ENCODE results near the gene TTC28. TPM values are rescaled to one million over a fixed set of nuclear protein-coding genes. Genes with fewer than 3 reads are reported as not detected.
A peak's percentile ranks its signal among the peaks of the same experiment; 100 is the strongest.

Gene TTC28
- polyA plus RNA-seq, 1 donor from 2014 or later = 14.8 TPM

- H3K27ac ChIP-seq (ENCODE audit: low read length) = no peak overlapping the region
- H2AFZ ChIP-seq (ENCODE audit: low read depth, low read length) = no peak overlapping the region
- no peak overlapping the region for H3K4me3 ChIP-seq (ENCODE audit: low read length)
- no peaks in the 10 kb centered on the region for H3K9me2 ChIP-seq (ENCODE audit: insufficient read depth, low read length)
- peaks cover 2% of the 10 kb centered on the region for H3F3A ChIP-seq (ENCODE audit: insufficient read depth, low read length, poor library complexity, severe bottlenecking)
- no peak overlapping the region for H3K4me2 ChIP-seq (ENCODE audit: low read length)
- H3K9ac ChIP-seq (ENCODE audit: low read length) = no peak overlapping the region
- peaks cover 7% of the 10 kb centered on the region for H3K36me3 ChIP-seq (ENCODE audit: insufficient read depth, low read length)
- no peaks in the 10 kb centered on the region for H4K20me1 ChIP-seq (ENCODE audit: insufficient read depth)
- H3K27me3 ChIP-seq (ENCODE audit: insufficient read depth, low read depth, low read length) = no peaks in the 10 kb centered on the region
- no peaks in the 10 kb centered on the region for H3K9me3 ChIP-seq (ENCODE audit: low read length)
- no peaks in the 10 kb centered on the region for H3K79me2 ChIP-seq (replicated peaks; ENCODE audit: insufficient read depth, low read length)
- TF ChIP-seq RAD21 (conservative IDR thresholded peaks at IDR 0.05) (no peak), EZH2 (IDR thresholded peaks at IDR 0.05; ENCODE audit: borderline replicate concordance, insufficient read depth, low read length, poor library complexity, severe bottlenecking) (no peak), CTCF (IDR thresholded peaks at IDR 0.05; ENCODE audit: poor library complexity, severe bottlenecking) (no peak), REST (IDR thresholded peaks at IDR 0.05; ENCODE audit: borderline replicate concordance) (no peak), SMC3 (conservative IDR thresholded peaks at IDR 0.05; ENCODE audit: poor library complexity) (no peak), TAF1 (IDR thresholded peaks at IDR 0.05; ENCODE audit: low read depth) (no peak), EP300 (conservative IDR thresholded peaks at IDR 0.05; ENCODE audit: poor library complexity, severe bottlenecking) (no peak), POLR2AphosphoS5 (IDR thresholded peaks at IDR 0.05) (no peak), MXI1 (conservative IDR thresholded peaks at IDR 0.05; ENCODE audit: poor library complexity, severe bottlenecking) (no peak)
Measured at GRCh38 chr22:28103596-28103995, 576.0 kb downstream of the TTC28 start.

GRCh38 chr22:28102151-28102812, 577.4 kb downstream of the TTC28 start:
- Histone ChIP-seq H3K36me3 (ENCODE audit: insufficient read depth, low read length) (peaks cover 7% of the 10 kb centered on the region), H3K9me3 (ENCODE audit: low read length) (no peaks in the 10 kb centered on the region), H3K4me2 (ENCODE audit: low read length) (no peak overlapping the region), H3K4me3 (ENCODE audit: low read length) (no peak overlapping the region), H2AFZ (ENCODE audit: low read depth, low read length) (no peak overlapping the region), H3K9me2 (ENCODE audit: insufficient read depth, low read length) (no peaks in the 10 kb centered on the region), H3K27ac (ENCODE audit: low read length) (peak overlapping the region; percentile 14), H3F3A (ENCODE audit: insufficient read depth, low read length, poor library complexity, severe bottlenecking) (peaks cover 2% of the 10 kb centered on the region), H4K20me1 (ENCODE audit: insufficient read depth) (no peaks in the 10 kb centered on the region), H3K79me2 (replicated peaks; ENCODE audit: insufficient read depth, low read length) (no peaks in the 10 kb centered on the region), H3K27me3 (ENCODE audit: insufficient read depth, low read depth, low read length) (no peaks in the 10 kb centered on the region), H3K9ac (ENCODE audit: low read length) (no peak overlapping the region)
- no peak for TF ChIP-seq EP300 (conservative IDR thresholded peaks at IDR 0.05; ENCODE audit: poor library complexity, severe bottlenecking)
- peak; percentile 7 for TF ChIP-seq POLR2AphosphoS5 (IDR thresholded peaks at IDR 0.05)

Data from neural cell (in vitro differentiated cells).